GM10266 (cell line): ENCODE measurements around the gene ATP7A.

Experiments used
- DNase-seq: peaks from one replicate; pipeline ENCODE4 v3.0.0; 2012; ENCODE audit errors: extremely low spot score
- TF ChIP-seq, protein P1 (sequence below): IDR thresholded peaks from 2 replicates; pipeline ENCODE4 v1.5.1; 2012; ENCODE audit warnings: mild to moderate bottlenecking, low read depth; ENCODE audit not compliant: control insufficient read depth, insufficient read depth; ENCODE audit errors: missing control alignments

ATP7A gene

DNA sequence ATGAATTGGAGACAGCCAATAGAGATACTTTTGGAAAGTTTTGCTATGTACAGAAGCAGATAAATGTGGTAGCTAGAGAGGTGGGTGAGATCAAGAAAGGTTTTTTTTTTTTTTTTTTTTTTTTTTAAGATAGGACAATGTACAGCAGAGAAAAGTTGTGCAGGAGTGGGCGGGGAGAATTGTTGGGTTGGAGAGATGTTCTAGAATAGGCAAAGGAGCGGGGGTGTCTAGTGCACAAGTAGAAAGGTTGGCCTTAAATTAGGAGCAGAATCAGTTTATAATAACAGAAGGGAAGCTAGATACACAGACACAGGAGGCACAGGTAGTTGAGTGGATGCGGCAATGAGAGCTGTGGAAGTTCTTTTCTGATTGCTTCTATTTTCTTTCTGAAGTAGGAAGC is 127.4 kb downstream of the ATP7A start:
- DNase-seq = no peak
- TF ChIP-seq, protein P1, sequence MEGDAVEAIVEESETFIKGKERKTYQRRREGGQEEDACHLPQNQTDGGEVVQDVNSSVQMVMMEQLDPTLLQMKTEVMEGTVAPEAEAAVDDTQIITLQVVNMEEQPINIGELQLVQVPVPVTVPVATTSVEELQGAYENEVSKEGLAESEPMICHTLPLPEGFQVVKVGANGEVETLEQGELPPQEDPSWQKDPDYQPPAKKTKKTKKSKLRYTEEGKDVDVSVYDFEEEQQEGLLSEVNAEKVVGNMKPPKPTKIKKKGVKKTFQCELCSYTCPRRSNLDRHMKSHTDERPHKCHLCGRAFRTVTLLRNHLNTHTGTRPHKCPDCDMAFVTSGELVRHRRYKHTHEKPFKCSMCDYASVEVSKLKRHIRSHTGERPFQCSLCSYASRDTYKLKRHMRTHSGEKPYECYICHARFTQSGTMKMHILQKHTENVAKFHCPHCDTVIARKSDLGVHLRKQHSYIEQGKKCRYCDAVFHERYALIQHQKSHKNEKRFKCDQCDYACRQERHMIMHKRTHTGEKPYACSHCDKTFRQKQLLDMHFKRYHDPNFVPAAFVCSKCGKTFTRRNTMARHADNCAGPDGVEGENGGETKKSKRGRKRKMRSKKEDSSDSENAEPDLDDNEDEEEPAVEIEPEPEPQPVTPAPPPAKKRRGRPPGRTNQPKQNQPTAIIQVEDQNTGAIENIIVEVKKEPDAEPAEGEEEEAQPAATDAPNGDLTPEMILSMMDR = no peak

DNA sequence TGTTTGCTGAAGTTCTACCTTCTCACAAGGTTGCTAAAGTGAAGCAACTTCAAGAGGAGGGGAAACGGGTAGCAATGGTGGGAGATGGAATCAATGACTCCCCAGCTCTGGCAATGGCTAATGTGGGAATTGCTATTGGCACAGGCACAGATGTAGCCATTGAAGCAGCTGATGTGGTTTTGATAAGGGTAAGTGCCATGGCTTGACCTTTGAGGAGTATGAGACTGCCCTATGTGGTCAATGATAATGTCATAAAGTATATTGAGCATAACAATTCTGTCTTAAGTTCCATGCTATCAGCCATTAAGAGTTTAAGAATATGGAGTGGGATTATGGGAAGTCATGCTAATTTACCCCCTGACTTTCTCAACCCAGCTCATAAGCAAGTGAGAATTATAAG is 132.1 kb downstream of the ATP7A start:
- TF ChIP-seq, protein P1 = no peak
- no peak for DNase-seq

DNA sequence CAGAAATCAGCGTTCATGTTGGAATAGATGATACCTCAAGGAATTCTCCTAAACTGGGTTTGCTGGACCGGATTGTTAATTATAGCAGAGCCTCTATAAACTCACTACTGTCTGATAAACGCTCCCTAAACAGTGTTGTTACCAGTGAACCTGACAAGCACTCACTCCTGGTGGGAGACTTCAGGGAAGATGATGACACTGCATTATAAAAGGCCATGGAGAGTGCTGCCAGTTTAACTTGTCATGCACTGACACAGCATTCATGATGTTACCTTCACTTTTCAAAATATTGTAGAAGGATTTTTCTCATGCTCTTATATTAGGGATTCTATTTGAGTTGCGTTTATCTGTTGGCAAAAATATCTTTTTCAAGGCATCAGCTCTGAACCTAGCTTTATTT is 135.9 kb downstream of the ATP7A start:
- TF ChIP-seq, protein P1 = no peak
- no peak for DNase-seq

DNA sequence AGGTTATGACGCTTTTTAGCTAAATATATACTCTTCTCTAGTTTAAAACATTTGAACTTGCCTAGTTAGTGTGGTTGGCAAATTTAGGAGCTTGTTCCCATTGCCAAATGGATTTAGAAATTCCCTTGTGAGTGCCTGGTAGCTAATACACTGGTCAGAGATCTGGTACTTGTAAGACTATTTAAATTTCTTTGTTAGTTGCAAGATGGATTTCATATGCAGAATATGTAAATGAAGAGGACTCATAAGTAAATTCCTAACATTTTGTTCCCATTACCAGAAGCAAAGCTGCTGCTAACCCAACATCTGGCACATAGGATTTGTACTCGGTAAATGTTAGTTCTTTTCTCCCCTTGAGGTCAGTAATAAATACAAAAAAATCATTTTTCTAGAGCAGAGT is 137.6 kb downstream of the ATP7A start:
- DNase-seq = no peak
- TF ChIP-seq, protein P1 = no peak

DNA sequence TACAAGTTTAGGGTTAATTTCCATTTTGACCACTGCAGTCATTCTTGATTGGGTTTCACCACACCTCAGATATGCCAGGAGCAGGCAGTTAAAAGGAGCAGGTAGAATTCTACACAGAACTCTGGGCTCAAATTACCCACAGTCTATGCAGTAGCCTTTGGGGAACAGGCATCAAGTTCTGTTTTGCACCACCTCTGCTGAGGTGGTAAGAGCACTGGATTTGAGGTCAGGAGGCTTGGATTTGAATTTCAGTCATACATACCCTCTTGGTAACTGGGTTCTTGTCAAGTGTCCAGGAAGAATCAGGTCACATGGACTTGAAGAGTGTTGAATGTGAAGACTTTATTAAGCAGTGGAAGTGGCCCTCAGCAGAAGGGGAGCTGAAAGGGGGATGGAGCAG is 153.2 kb downstream of the ATP7A start:
- TF ChIP-seq, protein P1 = no peak
- no peak for DNase-seq

DNA sequence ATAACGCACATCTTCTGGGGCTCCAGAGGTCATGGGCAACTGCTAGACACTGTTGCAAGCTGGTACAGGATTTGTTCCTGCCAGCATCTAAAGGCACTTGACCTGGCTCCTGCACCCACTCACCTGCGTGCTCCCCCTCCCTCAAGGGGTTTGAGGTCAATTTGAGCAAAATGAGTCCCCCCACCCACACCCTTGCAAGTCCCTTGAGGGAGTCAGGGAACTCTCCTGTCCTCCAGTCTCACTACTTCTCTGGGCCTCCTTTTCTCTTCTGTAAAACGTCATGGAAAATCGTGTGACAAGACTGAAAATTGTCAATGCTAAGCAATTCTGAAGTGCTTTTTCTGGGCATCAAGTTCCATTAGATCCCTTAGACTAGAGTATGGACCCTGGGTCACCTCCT is 153.7 kb downstream of the ATP7A start:
- TF ChIP-seq, protein P1 = no peak
- peak; percentile 4 for DNase-seq

DNA sequence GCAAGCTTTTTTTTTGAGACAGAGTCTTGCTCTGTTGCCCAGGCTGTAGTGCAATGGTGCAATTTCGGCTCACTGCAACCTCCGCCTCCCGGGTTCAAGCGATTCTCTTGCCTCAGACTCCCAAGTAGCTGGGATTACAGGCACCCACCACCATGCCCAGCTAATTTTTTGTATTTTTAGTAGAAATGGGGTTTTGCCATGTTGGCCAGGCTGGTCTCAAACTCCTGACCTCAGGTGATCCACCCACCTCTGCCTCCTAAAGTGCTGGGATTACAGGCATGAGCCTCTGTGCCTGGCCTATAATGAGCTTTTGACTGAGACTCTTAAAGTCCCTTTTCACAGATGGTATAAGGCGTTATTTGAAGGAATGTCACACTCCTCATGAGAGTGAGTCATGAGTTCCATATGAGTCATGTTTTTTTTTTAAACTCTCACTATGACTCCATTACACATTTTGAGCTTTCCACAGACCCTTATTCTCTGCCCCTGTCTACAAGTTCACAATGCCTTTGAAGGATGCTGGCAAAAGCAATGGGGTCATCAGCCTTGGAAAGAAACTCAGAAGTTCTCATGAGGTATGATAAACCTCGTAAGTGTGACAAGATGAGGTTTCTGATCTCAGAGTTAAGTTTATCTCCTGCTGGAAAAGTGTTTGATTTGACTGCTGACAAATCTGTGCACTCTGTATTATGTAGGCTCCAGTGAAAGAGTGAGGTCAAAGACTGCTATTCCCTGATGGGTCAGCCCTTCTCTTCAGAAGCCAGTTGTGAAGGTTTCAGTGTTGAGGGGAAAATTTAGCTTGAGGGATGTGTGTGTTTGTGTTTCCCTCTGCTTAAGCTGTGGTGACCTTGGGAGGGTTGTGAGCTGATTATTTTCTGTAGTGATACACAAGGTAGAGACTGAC is 154.5 kb downstream of the ATP7A start:
- DNase-seq = peak; percentile 23
